Measurements from ENCODE around the gene GSX1. TPM values are rescaled to one million over a fixed set of nuclear protein-coding genes. Genes with fewer than 3 reads are reported as not detected.

The GSX1 gene
- total RNA-seq, 1 donor from 2014 or later: not detected

DNA sequence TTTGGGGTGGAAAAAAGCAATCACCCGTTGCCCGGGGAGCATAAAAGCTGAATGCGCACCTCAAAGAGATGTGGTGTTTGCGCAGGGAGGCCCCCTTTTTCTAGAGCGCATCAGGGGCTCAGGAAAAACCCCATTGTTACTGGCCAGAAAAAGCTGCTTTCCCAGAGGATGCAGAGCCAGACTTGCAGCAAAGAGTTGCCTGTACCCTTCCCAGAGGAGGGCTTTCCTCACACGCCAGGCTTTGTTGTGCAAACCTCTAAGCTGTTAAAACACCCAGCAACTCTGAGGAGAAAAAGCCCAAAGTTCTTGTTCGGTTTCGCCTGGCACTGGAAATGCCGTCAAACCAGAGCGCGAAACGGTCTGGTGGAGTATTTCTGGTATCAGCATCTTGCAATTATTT is 29.3 kb downstream of the GSX1 start:
- Histone ChIP-seq H3K9me3 (no peaks in the 10 kb centered on the region), H3K27me3 (no peaks in the 10 kb centered on the region), H3K27ac (no peak overlapping the region), H3K4me1 (no peaks in the 10 kb centered on the region), H3K4me3 (no peak overlapping the region), H3K36me3 (no peaks in the 10 kb centered on the region)
- no peak for DNase-seq (ENCODE audit: low spot score in 2 of 2)
- TF ChIP-seq, protein P1, sequence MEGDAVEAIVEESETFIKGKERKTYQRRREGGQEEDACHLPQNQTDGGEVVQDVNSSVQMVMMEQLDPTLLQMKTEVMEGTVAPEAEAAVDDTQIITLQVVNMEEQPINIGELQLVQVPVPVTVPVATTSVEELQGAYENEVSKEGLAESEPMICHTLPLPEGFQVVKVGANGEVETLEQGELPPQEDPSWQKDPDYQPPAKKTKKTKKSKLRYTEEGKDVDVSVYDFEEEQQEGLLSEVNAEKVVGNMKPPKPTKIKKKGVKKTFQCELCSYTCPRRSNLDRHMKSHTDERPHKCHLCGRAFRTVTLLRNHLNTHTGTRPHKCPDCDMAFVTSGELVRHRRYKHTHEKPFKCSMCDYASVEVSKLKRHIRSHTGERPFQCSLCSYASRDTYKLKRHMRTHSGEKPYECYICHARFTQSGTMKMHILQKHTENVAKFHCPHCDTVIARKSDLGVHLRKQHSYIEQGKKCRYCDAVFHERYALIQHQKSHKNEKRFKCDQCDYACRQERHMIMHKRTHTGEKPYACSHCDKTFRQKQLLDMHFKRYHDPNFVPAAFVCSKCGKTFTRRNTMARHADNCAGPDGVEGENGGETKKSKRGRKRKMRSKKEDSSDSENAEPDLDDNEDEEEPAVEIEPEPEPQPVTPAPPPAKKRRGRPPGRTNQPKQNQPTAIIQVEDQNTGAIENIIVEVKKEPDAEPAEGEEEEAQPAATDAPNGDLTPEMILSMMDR (IDR thresholded peaks at IDR 0.05): no peak
- intact Hi-C loops (cut with DNase I): no loop called here

DNA sequence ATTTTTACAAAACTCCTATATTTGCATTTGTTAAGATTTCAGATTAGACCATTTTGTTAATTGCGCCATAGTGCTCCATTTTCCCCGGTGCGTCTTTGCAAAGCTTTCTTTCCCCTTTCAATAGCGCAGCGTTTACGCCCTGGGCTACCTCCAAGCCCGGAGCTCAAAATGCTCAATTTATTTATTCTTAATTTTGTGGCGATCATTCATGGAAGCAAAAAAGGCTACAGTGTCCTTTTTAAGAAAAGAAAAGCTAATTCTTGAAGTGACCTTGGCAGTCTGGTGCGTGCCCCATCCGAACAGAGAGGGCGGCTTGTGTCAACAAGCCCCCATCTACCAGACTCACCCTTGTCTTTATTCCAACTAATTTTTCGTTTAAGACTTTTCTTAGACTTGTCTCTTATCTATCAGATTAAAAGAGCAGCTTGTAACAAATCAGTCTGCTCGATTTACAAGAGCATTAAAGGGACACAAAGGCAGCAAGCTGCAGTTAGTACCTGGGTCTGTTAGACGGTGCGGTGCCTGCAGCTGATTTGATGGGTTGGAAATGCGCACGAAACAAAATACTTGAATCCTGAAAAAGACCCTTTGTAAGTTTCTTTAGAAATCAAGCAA is 30.1 kb downstream of the GSX1 start:
- Histone ChIP-seq H3K36me3 (no peaks in the 10 kb centered on the region), H3K4me1 (no peaks in the 10 kb centered on the region), H3K27ac (no peak overlapping the region), H3K9me3 (no peaks in the 10 kb centered on the region), H3K4me3 (no peak overlapping the region), H3K27me3 (no peaks in the 10 kb centered on the region)
- no peak for DNase-seq (ENCODE audit: low spot score in 2 of 2)
- TF ChIP-seq, protein P1 (IDR thresholded peaks at IDR 0.05): no peak
- intact Hi-C loops (cut with DNase I): no loop called here

DNA sequence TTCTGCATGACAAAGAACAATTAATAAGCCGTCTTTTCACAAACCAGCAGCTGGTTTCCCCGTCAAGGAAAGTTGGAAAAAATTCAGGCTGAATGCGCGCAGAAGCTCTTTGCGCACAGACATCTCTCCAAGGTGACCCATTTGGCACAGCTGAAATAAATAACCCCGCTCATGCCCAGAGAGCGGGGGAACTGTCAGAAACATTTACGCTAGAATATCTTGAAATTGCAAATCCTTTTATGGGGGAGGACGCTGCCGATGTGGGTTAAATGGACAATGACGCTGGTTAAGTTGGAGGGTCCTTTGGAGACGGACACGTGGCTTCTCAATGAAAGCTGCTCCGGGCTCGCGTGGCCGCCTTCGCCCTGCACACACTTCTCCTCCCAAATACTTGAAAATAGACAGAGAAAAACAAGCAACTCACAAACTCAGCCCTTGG is 30.6 kb downstream of the GSX1 start:
- H3K27me3 ChIP-seq: no peaks in the 10 kb centered on the region
- H3K4me1 ChIP-seq: no peaks in the 10 kb centered on the region
- no peak overlapping the region for H3K27ac ChIP-seq
- H3K36me3 ChIP-seq: no peaks in the 10 kb centered on the region
- no peak for DNase-seq (ENCODE audit: low spot score in 2 of 2)
- intact Hi-C loops (cut with DNase I): no loop called here
- TF ChIP-seq, protein P1 (IDR thresholded peaks at IDR 0.05): no peak
- no peaks in the 10 kb centered on the region for H3K9me3 ChIP-seq
- H3K4me3 ChIP-seq: no peak overlapping the region

DNA sequence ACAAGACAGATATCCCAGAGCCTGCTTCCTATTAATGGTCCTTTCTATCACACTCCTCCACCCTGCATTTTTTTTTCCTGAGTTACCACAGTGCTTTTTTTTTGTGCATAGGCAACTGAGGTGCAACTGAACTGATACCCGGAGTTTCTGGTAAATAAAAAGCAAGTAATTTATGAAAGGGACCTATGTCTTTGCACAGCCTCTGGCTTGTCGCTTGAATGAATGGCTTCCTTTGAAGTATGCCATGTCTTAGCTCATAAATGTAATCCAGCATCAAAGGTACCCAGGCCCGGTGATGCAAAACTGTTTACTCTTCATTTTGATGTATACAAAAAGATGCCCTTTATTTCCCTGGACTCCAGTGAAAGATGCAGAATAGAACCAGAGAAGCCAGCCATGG is 31.8 kb downstream of the GSX1 start:
- TF ChIP-seq, protein P1 (IDR thresholded peaks at IDR 0.05): no peak
- no peak overlapping the region for H3K27ac ChIP-seq
- H3K4me1 ChIP-seq: no peaks in the 10 kb centered on the region
- DNase-seq (ENCODE audit: low spot score in 2 of 2): no peak
- no peaks in the 10 kb centered on the region for H3K9me3 ChIP-seq
- no peak overlapping the region for H3K4me3 ChIP-seq
- H3K27me3 ChIP-seq: no peaks in the 10 kb centered on the region
- intact Hi-C loops (cut with DNase I): no loop called here
- no peaks in the 10 kb centered on the region for H3K36me3 ChIP-seq

DNA sequence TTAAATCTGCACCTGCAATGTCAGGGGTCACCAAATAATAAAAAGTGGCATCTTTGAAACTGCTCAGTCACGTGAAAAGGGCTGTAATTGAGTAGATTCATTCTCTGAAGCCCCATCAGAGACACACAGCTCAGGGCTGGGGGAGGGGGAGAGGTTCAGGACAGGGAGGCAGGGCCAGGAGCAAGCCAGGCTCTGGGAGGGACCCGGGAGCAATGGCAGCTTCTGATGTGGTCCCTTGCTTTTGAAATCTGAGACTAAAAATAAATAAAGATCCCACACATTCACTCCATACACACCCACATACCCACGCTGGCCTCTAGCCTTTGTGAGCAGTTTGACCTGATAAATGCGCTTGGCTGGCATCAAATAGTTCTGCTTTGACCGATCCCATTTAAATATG is 32.8 kb downstream of the GSX1 start:
- no peak for DNase-seq (ENCODE audit: low spot score in 2 of 2)
- H3K27me3 ChIP-seq: no peaks in the 10 kb centered on the region
- peaks cover 0 to 4% of the 10 kb centered on the region in 2 donors for H3K4me1 ChIP-seq
- intact Hi-C loops (cut with DNase I): no loop called here
- TF ChIP-seq, protein P1 (IDR thresholded peaks at IDR 0.05): no peak
- H3K36me3 ChIP-seq: no peaks in the 10 kb centered on the region
- H3K27ac ChIP-seq: no peak overlapping the region
- H3K9me3 ChIP-seq: no peaks in the 10 kb centered on the region
- H3K4me3 ChIP-seq: no peak overlapping the region
